ENCODE data around the gene ABCB4. TPM values are rescaled to one million over a fixed set of nuclear protein-coding genes. Genes with fewer than 3 reads are reported as not detected.

ABCB4 gene
- total RNA-seq, 1 donor from 2014 or later = 0.47 TPM

Other genes with a start within 250 kb of the ABCB4 start
- gene CROT, start 130.0 kb downstream of the ABCB4 start, total RNA-seq = 19.2 TPM
- gene ABCB1, start 125.2 kb upstream of the ABCB4 start, total RNA-seq = 14.7 TPM
- gene RUNDC3B, start 152.7 kb upstream of the ABCB4 start, total RNA-seq = 89.8 TPM